Glutamatergic neuron (in vitro differentiated cells): ENCODE data around the gene NEURL4. TPM values are rescaled to one million over a fixed set of nuclear protein-coding genes. Genes with fewer than 3 reads are reported as not detected.
A peak's percentile ranks its signal among the peaks of the same experiment; 100 is the strongest.

Experiments used
- DNase-seq: peaks from one replicate; pipeline ENCODE4 v3.0.0; 2022
- H3K27ac Mint-ChIP-seq: one replicate; pipeline ENCODE4 v1.8.0; 2020; ENCODE audit warnings: mild to moderate bottlenecking, mixed read lengths, inconsistent platforms; ENCODE audit not compliant: unreplicated experiment
- H3K27me3 Mint-ChIP-seq: one replicate; pipeline ENCODE4 v1.8.0; 2020; ENCODE audit warnings: mild to moderate bottlenecking, moderate library complexity, mixed read lengths, inconsistent platforms; ENCODE audit not compliant: unreplicated experiment
- H3K36me3 Mint-ChIP-seq: one replicate; pipeline ENCODE4 v1.8.0; 2020; ENCODE audit warnings: mild to moderate bottlenecking, mixed read lengths, inconsistent platforms; ENCODE audit not compliant: unreplicated experiment
- H3K4me1 Mint-ChIP-seq: one replicate; pipeline ENCODE4 v1.8.0; 2020; ENCODE audit warnings: mild to moderate bottlenecking, low read depth, mixed read lengths, inconsistent platforms; ENCODE audit not compliant: unreplicated experiment
- H3K4me3 Mint-ChIP-seq: one replicate; pipeline ENCODE4 v1.8.0; 2020; ENCODE audit warnings: mild to moderate bottlenecking, mixed read lengths, inconsistent platforms; ENCODE audit not compliant: unreplicated experiment
- H3K9me3 Mint-ChIP-seq: one replicate; pipeline ENCODE4 v1.8.0; 2020; ENCODE audit warnings: mild to moderate bottlenecking, moderate library complexity, mixed read lengths, inconsistent platforms; ENCODE audit not compliant: unreplicated experiment
- total RNA-seq: library from RNA; stranded (reverse); fragmentation: NEBNext Ultra II Directional; extraction: Animal tissue kit (Norgen Biotek cat#: 25700); gene quantifications from one replicate; pipeline ENCODE4 v1.2.1, GENCODE V29; 2021; ENCODE audit not compliant: unreplicated experiment
- TF ChIP-seq, protein P1 (sequence below): fragments of 200-600 bp; sonication (generic); IDR thresholded peaks from one replicate; pipeline ENCODE4 v1.5.0; 2021; ENCODE audit not compliant: partially characterized antibody, unreplicated experiment

Gene NEURL4
- total RNA-seq, 1 donor from 2014 or later: 97.6 TPM

DNA sequence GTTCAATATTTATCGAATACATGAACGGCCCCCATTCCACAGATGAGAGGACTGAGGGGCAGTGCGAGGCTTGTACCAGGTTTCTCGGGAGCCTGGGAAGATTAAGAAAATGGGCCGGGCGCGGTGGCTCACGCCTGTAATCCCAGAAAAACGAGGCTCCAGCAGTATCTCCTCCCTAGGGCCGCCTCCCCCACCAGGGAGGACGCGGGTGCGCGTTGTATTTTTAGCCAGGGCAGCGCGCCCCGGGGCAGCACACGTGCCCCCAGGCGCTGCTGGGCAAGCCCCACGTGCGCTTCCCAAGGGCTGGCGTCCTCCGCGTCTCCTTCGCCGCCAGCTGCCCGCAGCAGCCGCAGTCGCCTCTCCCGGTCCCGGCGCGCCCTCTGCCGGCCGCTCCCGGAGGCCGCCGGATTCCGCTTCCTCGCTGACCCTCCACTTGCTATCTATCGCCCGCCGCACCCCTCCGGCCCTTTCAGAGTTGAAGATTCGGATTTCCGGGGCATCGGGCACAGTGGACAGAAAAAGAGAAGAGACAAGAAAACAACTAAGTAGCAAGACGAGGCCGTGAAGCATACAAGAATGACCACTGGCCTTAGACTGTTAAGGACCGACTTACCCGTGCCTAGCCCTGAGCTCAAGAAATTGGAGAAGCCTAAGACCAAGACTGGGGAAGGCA is 32.8 kb downstream of the NEURL4 start:
- H3K4me3 Mint-ChIP-seq: peak overlapping the region; percentile 55
- H3K27me3 Mint-ChIP-seq: peaks cover 22% of the 10 kb centered on the region

DNA sequence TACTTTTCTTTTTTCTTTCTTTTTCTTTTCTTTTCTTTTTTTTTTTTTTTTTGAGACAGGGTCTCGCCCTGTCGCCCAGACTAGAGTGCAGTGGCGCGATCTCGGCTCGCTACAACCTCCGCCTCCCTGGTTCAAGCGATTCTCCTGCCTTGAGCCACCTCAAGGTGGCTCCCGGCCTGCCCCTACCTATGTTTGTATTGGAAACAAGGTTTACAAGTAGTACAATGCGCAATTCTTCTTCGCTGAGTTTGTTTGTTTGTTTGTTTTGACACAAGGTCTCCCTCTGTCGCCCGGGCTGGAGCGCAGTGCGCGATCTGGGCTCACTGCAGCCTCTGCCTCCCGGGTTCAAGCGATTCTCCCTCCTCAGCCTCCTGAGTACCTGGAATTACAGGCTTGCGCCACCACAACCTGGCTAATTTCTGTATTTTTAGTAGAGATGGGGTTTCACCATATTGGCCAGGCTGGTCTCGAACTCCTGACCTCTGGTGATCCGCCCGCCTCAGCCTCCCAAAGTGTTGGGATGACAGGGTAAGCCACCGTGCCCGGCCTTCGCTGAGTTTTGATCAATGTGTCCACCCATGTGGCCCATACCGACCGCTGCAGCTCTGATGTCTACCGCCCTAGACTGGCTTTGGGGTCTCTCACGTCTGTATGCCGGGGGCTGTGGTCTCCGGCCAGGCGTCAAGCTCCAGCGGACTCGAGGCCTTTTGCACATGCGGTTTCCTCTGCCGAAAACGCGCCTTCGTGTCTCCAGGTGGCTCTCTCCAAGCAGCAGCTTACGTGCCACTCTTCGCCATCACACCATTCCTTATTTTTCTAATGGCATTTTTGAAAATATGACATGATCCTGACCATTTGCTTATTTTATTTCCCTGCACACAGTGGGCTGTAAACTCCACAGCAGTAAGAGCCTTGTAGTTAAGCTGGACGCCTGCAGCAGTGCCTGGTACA is 33.6 kb downstream of the NEURL4 start:
- TF ChIP-seq, protein P1, sequence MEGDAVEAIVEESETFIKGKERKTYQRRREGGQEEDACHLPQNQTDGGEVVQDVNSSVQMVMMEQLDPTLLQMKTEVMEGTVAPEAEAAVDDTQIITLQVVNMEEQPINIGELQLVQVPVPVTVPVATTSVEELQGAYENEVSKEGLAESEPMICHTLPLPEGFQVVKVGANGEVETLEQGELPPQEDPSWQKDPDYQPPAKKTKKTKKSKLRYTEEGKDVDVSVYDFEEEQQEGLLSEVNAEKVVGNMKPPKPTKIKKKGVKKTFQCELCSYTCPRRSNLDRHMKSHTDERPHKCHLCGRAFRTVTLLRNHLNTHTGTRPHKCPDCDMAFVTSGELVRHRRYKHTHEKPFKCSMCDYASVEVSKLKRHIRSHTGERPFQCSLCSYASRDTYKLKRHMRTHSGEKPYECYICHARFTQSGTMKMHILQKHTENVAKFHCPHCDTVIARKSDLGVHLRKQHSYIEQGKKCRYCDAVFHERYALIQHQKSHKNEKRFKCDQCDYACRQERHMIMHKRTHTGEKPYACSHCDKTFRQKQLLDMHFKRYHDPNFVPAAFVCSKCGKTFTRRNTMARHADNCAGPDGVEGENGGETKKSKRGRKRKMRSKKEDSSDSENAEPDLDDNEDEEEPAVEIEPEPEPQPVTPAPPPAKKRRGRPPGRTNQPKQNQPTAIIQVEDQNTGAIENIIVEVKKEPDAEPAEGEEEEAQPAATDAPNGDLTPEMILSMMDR: no peak
- Mint-ChIP-seq H3K4me3 (peak overlapping the region; percentile 72), H3K4me1 (no peaks in the 10 kb centered on the region), H3K27me3 (peaks cover 27% of the 10 kb centered on the region), H3K27ac (peak overlapping the region; percentile 28), H3K36me3 (no peaks in the 10 kb centered on the region), H3K9me3 (peaks cover 8% of the 10 kb centered on the region)
- no peak for DNase-seq

More for the DNA sequence above, 32.8 kb downstream of the NEURL4 start:
- TF ChIP-seq, protein P1: peak; percentile 95
- Mint-ChIP-seq H3K9me3 (peaks cover 8% of the 10 kb centered on the region), H3K27ac (peak overlapping the region; percentile 28), H3K36me3 (no peaks in the 10 kb centered on the region), H3K4me1 (no peaks in the 10 kb centered on the region)
- peak; percentile 93 for DNase-seq

DNA sequence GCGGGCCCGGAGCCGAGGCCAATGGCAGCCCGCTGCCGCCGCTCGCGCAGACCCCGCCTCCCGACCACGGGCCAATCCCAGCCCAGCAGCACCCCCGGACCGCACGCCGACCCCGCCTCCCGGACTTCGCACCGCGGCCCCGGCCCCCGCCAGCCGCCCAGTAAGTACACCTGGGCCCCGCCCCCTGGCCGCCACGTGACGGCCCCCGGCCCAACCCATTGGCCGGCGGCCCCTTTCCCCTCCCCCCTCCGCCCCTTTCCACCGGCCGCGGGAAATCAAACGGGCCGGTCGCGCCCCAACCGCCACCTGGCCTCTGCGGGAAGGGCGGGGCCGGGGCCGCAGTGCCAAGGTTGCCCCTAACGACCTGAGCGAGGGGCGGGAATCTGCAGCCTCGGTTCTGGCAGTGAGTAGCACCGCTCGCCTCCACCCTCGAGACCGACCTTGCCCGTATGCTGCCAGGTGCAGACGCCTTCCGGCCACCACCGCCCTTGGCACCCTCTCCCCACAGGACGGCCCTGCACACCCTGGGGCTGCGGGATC is 34.5 kb downstream of the NEURL4 start, which contains the start of gene YBX2:
YBX2 (minus strand) TSS at position 26 of the 540 bp plus-strand sequence. CDS start 139 bp downstream, outside the sequence.
- Mint-ChIP-seq H3K4me1 (no peaks in the 10 kb centered on the region), H3K27ac (peak within 1 kb of the TSS; percentile 68), H3K27me3 (peaks cover 25% of the 10 kb centered on the region), H3K36me3 (no peaks in the 10 kb centered on the region), H3K9me3 (peaks cover 8% of the 10 kb centered on the region), H3K4me3 (peak within 1 kb of the TSS; percentile 72)
- peak; percentile 83 for DNase-seq
- TF ChIP-seq, protein P1: no peak

DNA sequence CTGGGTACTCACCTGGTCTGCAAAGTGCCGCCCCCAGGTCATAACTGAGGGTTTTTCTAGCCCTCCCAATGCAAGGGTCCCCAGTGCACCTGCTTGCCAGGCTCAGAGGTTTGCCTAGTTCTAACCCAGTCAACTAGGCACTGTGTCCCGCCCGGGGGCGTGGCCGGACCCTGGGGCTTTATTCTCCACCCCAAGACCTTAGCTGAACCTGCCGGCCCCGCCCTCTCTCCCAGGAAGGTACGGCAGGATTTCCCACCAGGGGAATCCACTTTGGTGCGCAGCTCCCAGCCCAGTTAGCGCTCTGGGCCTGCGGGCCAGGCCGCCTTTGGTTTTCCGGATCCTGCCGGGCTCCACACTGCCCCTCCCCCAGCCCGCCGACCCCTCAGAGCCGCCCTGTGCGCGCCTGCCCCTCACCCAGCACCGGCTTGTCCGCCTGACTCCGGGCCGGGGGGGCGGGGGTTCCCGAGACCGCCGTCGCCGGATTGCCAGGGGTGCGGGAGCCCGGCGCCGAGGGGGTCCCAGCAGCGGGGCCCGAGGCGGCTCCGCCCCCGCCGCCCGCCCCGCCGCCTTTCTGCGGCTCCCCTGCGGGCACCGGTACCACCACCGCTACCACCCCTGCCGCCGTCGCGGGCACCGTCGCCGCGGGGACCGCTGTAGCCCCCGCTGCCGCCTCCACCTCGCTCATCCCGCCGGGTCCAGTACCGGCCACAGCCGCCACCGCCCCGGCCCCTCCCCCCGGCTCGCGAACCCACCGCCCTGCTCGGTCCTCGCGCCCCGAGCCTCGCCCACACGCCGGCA is 35.1 kb downstream of the NEURL4 start:
- Mint-ChIP-seq H3K4me1 (no peaks in the 10 kb centered on the region), H3K4me3 (peak overlapping the region; percentile 66), H3K27ac (no peak overlapping the region), H3K27me3 (peaks cover 22% of the 10 kb centered on the region), H3K9me3 (peaks cover 8% of the 10 kb centered on the region), H3K36me3 (no peaks in the 10 kb centered on the region)
- TF ChIP-seq, protein P1: no peak
- peak; percentile 33 for DNase-seq
